HepG2 (cell line): ENCODE results near the gene TMEM80. TPM values are rescaled to one million over a fixed set of nuclear protein-coding genes. Genes with fewer than 3 reads are reported as not detected.
A peak's percentile ranks its signal among the peaks of the same experiment; 100 is the strongest.

Source experiments
- ATAC-seq: fragments of 200-7000 bp; cut with Tn5 transposase; 3 replicates; pipeline ENCODE4 v1.9.1; 2020; ENCODE audit warnings: mild to moderate bottlenecking, moderate library complexity
- BruUV-seq: library from RNA; stranded (reverse); fragments of 400-500 nt; replicated peaks from 2 replicates; lab custom pipeline; 2021; lab: Mats Ljungman, UMichigan
- CTCF ChIA-PET: fragments of 300-600 bp; formaldehyde crosslinking; extraction: SDS; loops from one replicate; lab custom pipeline; 2021; ENCODE audit warnings: low total read pairs, inconsistent platforms, low intra/inter-chr PET ratio; lab: Yijun Ruan, JAX
- POLR2A ChIA-PET: fragments of 350-600 bp; sonication (Branson Sonifier 250); formaldehyde crosslinking; loops from one replicate; lab custom pipeline; 2020; ENCODE audit warnings: antibody characterized with exemption, inconsistent platforms; lab: Yijun Ruan, JAX
- DNase-seq: peaks from one replicate; pipeline ENCODE4 v3.0.0-alpha.2; 2015; ENCODE audit warnings: low spot score
- FAIRE-seq: peaks from 3 replicates; lab custom pipeline; 2011; peaks lifted over from hg19 to GRCh38; lab: Jason Lieb, UNC
- H2AFZ ChIP-seq: one replicate; pipeline ENCODE4 v1.6.1; 2011; ENCODE audit warnings: low read length, inconsistent platforms
- H3K27ac ChIP-seq: fragments of 300-600 bp; 3 replicates; pipeline ENCODE4 v1.8.0; 2011; ENCODE audit warnings: mixed run types, mild to moderate bottlenecking, mixed read lengths, low read length, inconsistent platforms; ENCODE audit not compliant: insufficient read depth; ENCODE audit errors: extremely low read length
- H3K27me3 ChIP-seq, 2 experiments: fragments of 200-600 bp in 1 of 2; 2 replicates in 1 of 2; 3 replicates in 1 of 2; pipeline versions ENCODE4 v1.6.0 to v1.8.0; 2011; ENCODE audit warnings: low read length in 2 of 2, mild to moderate bottlenecking in 2 of 2, moderate library complexity in 2 of 2, inconsistent platforms in 1 of 2; ENCODE audit not compliant: insufficient read depth in 2 of 2, control insufficient read depth in 1 of 2
- H3K36me3 ChIP-seq, 2 experiments: fragments of 200-600 bp in 1 of 2; replicated peaks in 1 of 2; 2 replicates in 1 of 2; 3 replicates in 1 of 2; pipeline versions ENCODE4 v1.5.1 to v1.8.0; 2011; ENCODE audit warnings: low read length in 2 of 2, inconsistent platforms in 1 of 2; ENCODE audit not compliant: insufficient read depth in 2 of 2, control insufficient read depth in 1 of 2
- H3K4me1 ChIP-seq: 2 replicates; pipeline ENCODE4 v1.5.1; 2012; ENCODE audit warnings: low read length, inconsistent platforms; ENCODE audit not compliant: insufficient read depth
- H3K4me2 ChIP-seq: 2 replicates; pipeline ENCODE4 v1.6.0; 2011; ENCODE audit warnings: low read depth, low read length, inconsistent platforms
- H3K4me3 ChIP-seq, 3 experiments: fragments of 200-600 bp in 1 of 3; sonication (generic), shearing (Covaris generic) in 1 of 3; replicated peaks in 1 of 3; 2 replicates each; pipeline ENCODE4 v1.5.1; 2011 to 2016; ENCODE audit warnings: low read length in 3 of 3, inconsistent platforms in 2 of 3, low read depth in 2 of 3, mild to moderate bottlenecking in 2 of 3, control low read depth in 1 of 3, mixed read lengths in 1 of 3; ENCODE audit not compliant: insufficient read depth in 1 of 3
- H3K79me2 ChIP-seq: one replicate; pipeline ENCODE4 v1.6.1; 2011; ENCODE audit warnings: low read length, inconsistent platforms; ENCODE audit not compliant: insufficient read depth
- H3K9ac ChIP-seq: 2 replicates; pipeline ENCODE4 v1.6.0; 2011; ENCODE audit warnings: mild to moderate bottlenecking, low read depth, low read length, inconsistent platforms; ENCODE audit not compliant: insufficient read depth
- H3K9me3 ChIP-seq: 2 replicates; pipeline ENCODE4 v1.5.1; 2012; ENCODE audit warnings: mild to moderate bottlenecking, low read length
- H4K20me1 ChIP-seq: 2 replicates; pipeline ENCODE4 v1.6.0; 2011; ENCODE audit warnings: inconsistent platforms, mild to moderate bottlenecking, low read length, moderate library complexity; ENCODE audit not compliant: insufficient read depth
- ATF1 ChIP-seq: IDR thresholded peaks from 2 replicates; pipeline ENCODE4 v1.6.1; 2016; ENCODE audit warnings: mild to moderate bottlenecking, control low read depth
- ETV5 ChIP-seq: IDR thresholded peaks from 2 replicates; pipeline ENCODE4 v1.6.1; 2018; ENCODE audit warnings: missing biosample characterization, missing genetic modification reagents, inconsistent platforms, borderline replicate concordance
- GLI4 ChIP-seq: sonication (generic); formaldehyde crosslinking; IDR thresholded peaks from 2 replicates; pipeline ENCODE4 v1.5.1; 2020; ENCODE audit warnings: missing genetic modification reagents, mild to moderate bottlenecking, moderate library complexity, borderline replicate concordance
- HOXA5 ChIP-seq: sonication (generic); formaldehyde crosslinking; IDR thresholded peaks from 2 replicates; pipeline ENCODE4 v1.4.0; 2020; ENCODE audit warnings: missing genetic modification reagents
- MAFF ChIP-seq: IDR thresholded peaks from 2 replicates; pipeline ENCODE4 v1.6.1; 2011; ENCODE audit warnings: low read depth, low read length, improper control_type of control experiment
- MAFK ChIP-seq, 2 experiments: IDR thresholded peaks in 1 of 2; conservative IDR thresholded peaks in 1 of 2; 2 replicates each; pipeline ENCODE4 v1.6.1; 2011; ENCODE audit warnings: improper control_type of control experiment in 2 of 2, low read length in 2 of 2
- POLR2G ChIP-seq: fragments of 200-400 bp; formaldehyde crosslinking; IDR thresholded peaks from 2 replicates; pipeline ENCODE4 v1.6.1; 2018; ENCODE audit warnings: mild to moderate bottlenecking, low read depth, low read length, moderate library complexity
- RBFOX2 ChIP-seq: fragments of 200-400 bp; formaldehyde crosslinking; IDR thresholded peaks from 2 replicates; pipeline ENCODE4 v1.6.1; 2017; ENCODE audit warnings: low read depth, mild to moderate bottlenecking, low read length
- SRSF1 ChIP-seq: fragments of 200-400 bp; formaldehyde crosslinking; optimal IDR thresholded peaks from 2 replicates; pipeline ENCODE3; 2017; ENCODE audit warnings: mild to moderate bottlenecking, low read depth, low read length, moderate library complexity
- USF2 ChIP-seq, 2 experiments: sonication (generic) in 1 of 2; formaldehyde crosslinking in 1 of 2; IDR thresholded peaks; 2 replicates each; pipeline versions ENCODE4 v1.5.1 to v1.6.1; 2011 to 2020; ENCODE audit warnings: borderline replicate concordance in 1 of 2, low read depth in 1 of 2, low read length in 1 of 2, mild to moderate bottlenecking in 1 of 2, missing genetic modification reagents in 1 of 2, moderate library complexity in 1 of 2
- YY1 ChIP-seq: IDR thresholded peaks from 2 replicates; pipeline ENCODE4 v1.6.1; 2011; ENCODE audit warnings: low read length, low read depth, moderate library complexity, mild to moderate bottlenecking; ENCODE audit not compliant: insufficient read depth, insufficient replicate concordance
- ZNF44 ChIP-seq: sonication (generic); formaldehyde crosslinking; IDR thresholded peaks from 2 replicates; pipeline ENCODE4 v1.5.1; 2020; ENCODE audit warnings: mild to moderate bottlenecking, missing genetic modification reagents
- ZNF605 ChIP-seq: sonication (generic); formaldehyde crosslinking; IDR thresholded peaks from 2 replicates; pipeline ENCODE4 v1.8.0; 2022; ENCODE audit warnings: mild to moderate bottlenecking, missing genetic modification reagents
- ZNF709 ChIP-seq: sonication (generic); formaldehyde crosslinking; IDR thresholded peaks from 2 replicates; pipeline ENCODE4 v1.5.0; 2020; ENCODE audit warnings: mild to moderate bottlenecking, missing genetic modification reagents
- WGBS: methylation state at CpG from one replicate; pipeline ENCODE4 v1.1.6; 2017; ENCODE audit warnings: low lambda C conversion rate; 5-methylcytosine and 5-hydroxymethylcytosine counted together
- in situ Hi-C: cut with HindIII; loops from 2 replicates; pipeline ENCODE4 v1.10.0; 2017; ENCODE audit warnings: low pct_unique_long_range_greater_than_20kb; ENCODE audit not compliant: extremely low pct_ligation_motif_present
- intact Hi-C: fragments of 100-400 bp; cut with micrococcal nuclease; formaldehyde crosslinking; loops from one replicate; pipeline ENCODE4 v1.10.0; 2022; ENCODE audit not compliant: unreplicated experiment
- polyA plus RNA-seq, 8 experiments: library from polyadenylated mRNA; depleted of rRNA in 3 of 8; stranded (reverse) in 7 of 8; unstranded in 1 of 8; fragments of >200 nt; fragmentation: Illumina TruSeq in 4 of 8; extraction: Trizol in 4 of 8; gene quantifications; 2 replicates each; pipeline versions ENCODE4 v1.2.1 to v1.2.3, GENCODE V29; 2011 to 2016; ENCODE audit warnings: low read depth in 4 of 8, missing spikeins in 1 of 8, mixed read lengths in 1 of 8; ENCODE audit not compliant: insufficient read depth in 1 of 8
- total RNA-seq, 5 experiments: library from RNA; depleted of rRNA; stranded (reverse); fragments of >200 nt; fragmentation: Illumina TruSeq; extraction: Trizol; gene quantifications; 2 replicates each; pipeline ENCODE4 v1.2.3, GENCODE V29; 2016; ENCODE audit warnings: low read depth in 1 of 5

Gene TMEM80
- total and polyA plus RNA-seq, 2 of the 13 experiments (the other 11 are each of a cell fraction or from before 2014, with no cell fraction given), result 5.6 to 17.1 TPM

DNA sequence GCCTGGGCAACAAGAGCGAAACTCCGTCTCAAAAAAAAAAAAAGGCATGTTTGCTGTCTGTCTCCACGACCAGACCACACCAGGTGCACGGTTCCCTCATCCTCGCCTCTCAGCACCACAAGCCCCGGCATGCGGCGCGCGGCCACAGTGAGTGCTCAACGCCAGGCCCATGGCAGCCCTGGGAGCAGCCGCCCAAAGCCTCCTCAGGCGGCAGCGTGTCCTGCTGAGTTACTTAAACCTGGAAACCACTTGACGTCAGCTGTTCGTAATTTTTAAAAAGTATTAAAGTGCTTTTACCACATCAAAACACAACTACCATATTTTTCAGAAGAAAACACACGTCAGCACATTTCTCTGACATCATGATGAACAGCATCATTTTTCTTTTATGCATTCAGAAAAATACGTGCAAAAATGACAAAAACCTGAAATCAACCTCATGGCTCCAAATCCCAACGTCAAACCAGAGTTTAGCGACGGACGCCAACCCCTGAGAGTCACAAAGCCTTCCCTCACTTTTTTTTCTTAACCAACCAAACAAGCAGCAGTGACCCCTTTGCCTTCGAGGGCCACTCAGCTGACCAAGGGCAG is 2.7 kb upstream of the TMEM80 start:
- intact Hi-C loops, result no loop called here
- Histone ChIP-seq H3K9me3 (no peaks in the 10 kb centered on the region), H3K9ac (peak overlapping the region; percentile 46; the same call in 1 of the 2 replicates), H3K36me3 (peaks cover 15 to 30% of the 10 kb centered on the region in 2 experiments), H4K20me1 (no peaks in the 10 kb centered on the region; the same call in 1 of the 2 replicates), H3K4me2 (peak overlapping the region; percentile 64), H3K4me1 (peaks cover 42% of the 10 kb centered on the region), H2AFZ (no peak overlapping the region), H3K4me3 (peak overlapping the region in 1 of 3 experiments; percentile 87; a peak in 2 of 6 replicates), H3K27ac (no peak overlapping the region), H3K79me2 (peaks cover 47% of the 10 kb centered on the region), H3K27me3 (no peaks in the 10 kb centered on the region; a peak in 1 of 5 replicates)
- no peak for FAIRE-seq
- WGBS, result 91% methylated on average over 23 of the region's 23 CpGs
- POLR2A ChIA-PET, result interaction anchor here (1.2 kb wide), 1 partner anchor 14 kb away, joined by 4 read pairs; no protein-coding TSS in a partner anchor
- TF ChIP-seq MAFK (conservative IDR thresholded peaks at IDR 0.05 in 1 of 2, IDR thresholded peaks at IDR 0.05 in 1 of 2; ENCODE audit: low read length in 2 of 2) (peak; percentile 79 to 87), MAFF (peak; percentile 80), ATF1 (CRISPR knock-in tag) (no peak), RBFOX2 (0 out of 2 replicates have a peak, but pooled peaks have one; percentile 11)
- no peak for DNase-seq
- in situ Hi-C loops, result no loop called here
- CTCF ChIA-PET, result no interaction called here
- no peak for ATAC-seq
- BruUV-seq, result TSS peak; percentile 43

GRCh38 chr11:693415-693831 is 2.2 kb upstream of the TMEM80 start:
- H3K79me2 ChIP-seq, result peaks cover 48% of the 10 kb centered on the region
- peak overlapping the region; percentile 64 for H3K4me2 ChIP-seq
- TF ChIP-seq GLI4 (CRISPR knock-in tag) (no peak), ZNF44 (CRISPR knock-in tag) (no peak), ZNF605 (CRISPR knock-in tag) (no peak), USF2 (IDR thresholded peaks at IDR 0.05; ENCODE audit: low read depth, low read length) (no peak), USF2 (CRISPR knock-in tag; IDR thresholded peaks at IDR 0.05; ENCODE audit: borderline replicate concordance) (0 out of 2 replicates have a peak, but pooled peaks have one; percentile 4), POLR2G (0 out of 2 replicates have a peak, but pooled peaks have one; percentile 22), HOXA5 (CRISPR knock-in tag) (no peak), ETV5 (CRISPR knock-in tag) (0 out of 2 replicates have a peak, but pooled peaks have one; percentile 10), YY1 (no peak), ZNF709 (CRISPR knock-in tag) (no peak), SRSF1 (peak; percentile 33)

More at GRCh38 chr11:693415-693831, 2.2 kb upstream of the TMEM80 start:
- H2AFZ ChIP-seq, result no peak overlapping the region
- H3K36me3 ChIP-seq, result peaks cover 13 to 25% of the 10 kb centered on the region in 2 experiments
- DNase-seq, result no peak
- ATAC-seq, result no peak
- POLR2A ChIA-PET, result interaction anchor here (0.7 to 1.2 kb wide), 2 partner anchors 14 to 126 kb away, joined by 3 to 4 read pairs; partner anchors contain the start of gene PNPLA2
- CTCF ChIA-PET, result no interaction called here
- no peaks in the 10 kb centered on the region; the same call in 1 of the 2 replicates for H4K20me1 ChIP-seq
- BruUV-seq, result no TSS peak
- H3K27ac ChIP-seq, result no peak overlapping the region
- FAIRE-seq, result no peak
- peak overlapping the region; percentile 46; the same call in 1 of the 2 replicates for H3K9ac ChIP-seq
- intact Hi-C loops, result no loop called here
- no peaks in the 10 kb centered on the region for H3K9me3 ChIP-seq
- WGBS, result 67% methylated on average over 13 of the region's 13 CpGs
- in situ Hi-C loops, result no loop called here
- peaks cover 47% of the 10 kb centered on the region for H3K4me1 ChIP-seq
- H3K4me3 ChIP-seq, result peak overlapping the region; percentile 35 to 87 (median 86); a peak in 5 of 6 replicates
- no peaks in the 10 kb centered on the region; a peak in 1 of 5 replicates for H3K27me3 ChIP-seq
